Superior temporal gyrus (tissue), 1 donor: ENCODE data around the gene KCNIP4.
"Not testable (repeated sequence)": the region's sequence is repeated elsewhere in the genome, so short reads cannot be mapped to it uniquely, and the experiment has no call there.

Source experiments
- DNase-seq: peaks from one replicate; pipeline ENCODE4 v3.0.0-alpha.2; 2016; ENCODE audit errors: extremely low spot score

KCNIP4 gene

GRCh38 chr4:21948347-21949072 is at the start of gene KCNIP4:
KCNIP4 (minus strand) TSS chr4:21948772.
- DNase-seq, result no peak

GRCh38 chr4:21996618-21997017 is 48.0 kb upstream of the KCNIP4 start:
- DNase-seq, result not testable (repeated sequence)

GRCh38 chr4:21992330-21992729 is 43.8 kb upstream of the KCNIP4 start:
- peak; percentile 56 for DNase-seq

GRCh38 chr4:21991562-21991961 is 43.0 kb upstream of the KCNIP4 start:
- DNase-seq, result peak; percentile 48

- DNase-seq, result no peak
Measured at GRCh38 chr4:21991050-21991449, 42.5 kb upstream of the KCNIP4 start.

- no peak for DNase-seq
Measured at GRCh38 chr4:21989351-21989750, 40.8 kb upstream of the KCNIP4 start.

- no peak for DNase-seq
Measured at GRCh38 chr4:21986307-21986706, 37.7 kb upstream of the KCNIP4 start.

GRCh38 chr4:21982087-21982486 is 33.5 kb upstream of the KCNIP4 start:
- DNase-seq, result no peak

- no peak for DNase-seq
Measured at GRCh38 chr4:21979196-21979595, 30.6 kb upstream of the KCNIP4 start.

GRCh38 chr4:21976166-21976565 is 27.6 kb upstream of the KCNIP4 start:
- no peak for DNase-seq

- no peak for DNase-seq
Measured at GRCh38 chr4:21973850-21974249, 25.3 kb upstream of the KCNIP4 start.

- peak; percentile 64 for DNase-seq
Measured at GRCh38 chr4:21964762-21965319, 16.3 kb upstream of the KCNIP4 start.

- no peak for DNase-seq
Measured at GRCh38 chr4:21962691-21963090, 14.1 kb upstream of the KCNIP4 start.

GRCh38 chr4:21960793-21961192 is 12.2 kb upstream of the KCNIP4 start:
- no peak for DNase-seq

- no peak for DNase-seq
Measured at GRCh38 chr4:21954916-21955315, 6.3 kb upstream of the KCNIP4 start.

- no peak for DNase-seq
Measured at GRCh38 chr4:21953653-21954052, 5.1 kb upstream of the KCNIP4 start.

- DNase-seq, result no peak
Measured at GRCh38 chr4:21952549-21952948, 4.0 kb upstream of the KCNIP4 start.

- DNase-seq, result no peak
Measured at GRCh38 chr4:21949073-21949457, 493 bp upstream of the KCNIP4 start.

- DNase-seq, result no peak
Measured at GRCh38 chr4:21947791-21948346, 703 bp downstream of the KCNIP4 start.

GRCh38 chr4:21946858-21947257 is 1.7 kb downstream of the KCNIP4 start:
- DNase-seq, result peak; percentile 26

- DNase-seq, result no peak
Measured at GRCh38 chr4:21921526-21922180, 26.9 kb downstream of the KCNIP4 start.

GRCh38 chr4:21915761-21916160 is 32.8 kb downstream of the KCNIP4 start:
- DNase-seq, result no peak

- no peak for DNase-seq
Measured at GRCh38 chr4:21901831-21902230, 46.7 kb downstream of the KCNIP4 start.
